Astrocyte (in vitro differentiated cells and primary cell): Measurements from ENCODE around the gene CD28. TPM values are rescaled to one million over a fixed set of nuclear protein-coding genes. Genes with fewer than 3 reads are reported as not detected.

Experiments used
- DNase-seq: peaks from one replicate; pipeline ENCODE4 v3.0.0-alpha.2; 2010; ENCODE audit warnings: low read depth
- FAIRE-seq: peaks from 2 replicates; lab custom pipeline; 2011; peaks lifted over from hg19 to GRCh38; lab: Jason Lieb, UNC
- H2AFZ ChIP-seq: 2 replicates; pipeline ENCODE4 v1.6.0; 2012; ENCODE audit warnings: low read depth, low read length, inconsistent platforms
- H3K27ac ChIP-seq: 2 replicates; pipeline ENCODE4 v1.5.1; 2011; ENCODE audit warnings: low read depth, low read length, inconsistent platforms
- H3K27me3 ChIP-seq: 2 replicates; pipeline ENCODE4 v1.6.0; 2011; ENCODE audit warnings: low read length, inconsistent platforms; ENCODE audit not compliant: insufficient read depth
- H3K36me3 ChIP-seq: 2 replicates; pipeline ENCODE4 v1.5.1; 2011; ENCODE audit warnings: low read length, inconsistent platforms; ENCODE audit not compliant: insufficient read depth
- H3K4me1 ChIP-seq: 2 replicates; pipeline ENCODE4 v1.5.1; 2011; ENCODE audit warnings: low read length, inconsistent platforms; ENCODE audit not compliant: insufficient read depth
- H3K4me2 ChIP-seq: 2 replicates; pipeline ENCODE4 v1.6.0; 2012; ENCODE audit warnings: low read length, inconsistent platforms
- H3K4me3 ChIP-seq: 2 replicates; pipeline ENCODE4 v1.5.1; 2011; ENCODE audit warnings: low read depth, mild to moderate bottlenecking, low read length, inconsistent platforms; ENCODE audit not compliant: insufficient read depth
- H3K79me2 ChIP-seq: 2 replicates; pipeline ENCODE4 v1.6.0; 2012; ENCODE audit warnings: mild to moderate bottlenecking, low read length, inconsistent platforms; ENCODE audit not compliant: insufficient read depth
- H3K9ac ChIP-seq: 2 replicates; pipeline ENCODE4 v1.6.0; 2012; ENCODE audit warnings: mild to moderate bottlenecking, low read length, inconsistent platforms
- H3K9me3 ChIP-seq: 2 replicates; pipeline ENCODE4 v1.5.1; 2012; ENCODE audit warnings: low read depth, mild to moderate bottlenecking, low read length, inconsistent platforms; ENCODE audit not compliant: insufficient read depth
- H4K20me1 ChIP-seq: 2 replicates; pipeline ENCODE4 v1.6.0; 2012; ENCODE audit warnings: low read length, inconsistent platforms; ENCODE audit not compliant: insufficient read depth
- H3K27ac Mint-ChIP-seq: one replicate; pipeline ENCODE4 v1.8.0; 2021; ENCODE audit warnings: mild to moderate bottlenecking, mixed read lengths; ENCODE audit not compliant: unreplicated experiment
- H3K27me3 Mint-ChIP-seq: one replicate; pipeline ENCODE4 v1.8.0; 2021; ENCODE audit warnings: low read depth, mixed read lengths; ENCODE audit not compliant: unreplicated experiment
- H3K36me3 Mint-ChIP-seq: one replicate; pipeline ENCODE4 v1.8.0; 2021; ENCODE audit warnings: low read depth, mixed read lengths; ENCODE audit not compliant: unreplicated experiment
- H3K4me1 Mint-ChIP-seq: one replicate; pipeline ENCODE4 v1.8.0; 2021; ENCODE audit warnings: low read depth, mixed read lengths; ENCODE audit not compliant: unreplicated experiment
- H3K4me3 Mint-ChIP-seq: one replicate; pipeline ENCODE4 v1.8.0; 2021; ENCODE audit warnings: mild to moderate bottlenecking, moderate library complexity, mixed read lengths; ENCODE audit not compliant: unreplicated experiment
- H3K9me3 Mint-ChIP-seq: one replicate; pipeline ENCODE4 v1.8.0; 2021; ENCODE audit warnings: mild to moderate bottlenecking, mixed read lengths; ENCODE audit not compliant: unreplicated experiment
- CTCF ChIP-seq: IDR thresholded peaks from 2 replicates; pipeline ENCODE4 v1.5.1; 2011; ENCODE audit warnings: low read depth, mild to moderate bottlenecking, inconsistent platforms, low read length, moderate library complexity; ENCODE audit not compliant: insufficient read depth
- EZH2 ChIP-seq: IDR thresholded peaks from 2 replicates; pipeline ENCODE4 v1.6.1; 2012; ENCODE audit warnings: mild to moderate bottlenecking, low read length, inconsistent platforms; ENCODE audit not compliant: insufficient read depth
- total RNA-seq: library from RNA; stranded (reverse); gene quantifications from 2 replicates; pipeline ENCODE4 v1.2.1, GENCODE V29; 2021

The CD28 gene
- total RNA-seq, 1 donor from 2014 or later = not detected

- H3K4me3 ChIP-seq = no peak overlapping the region
- H3K79me2 ChIP-seq = no peaks in the 10 kb centered on the region
- Mint-ChIP-seq H3K36me3 (peaks cover 2% of the 10 kb centered on the region), H3K27me3 (no peaks in the 10 kb centered on the region), H3K9me3 (peaks cover 3% of the 10 kb centered on the region), H3K4me3 (no peak overlapping the region), H3K4me1 (peaks cover 15% of the 10 kb centered on the region), H3K27ac (no peak overlapping the region)
- H3K27ac ChIP-seq = no peak overlapping the region
- H4K20me1 ChIP-seq = no peaks in the 10 kb centered on the region
- peaks cover 16% of the 10 kb centered on the region for H3K4me1 ChIP-seq
- H3K9ac ChIP-seq = no peak overlapping the region
- H3K9me3 ChIP-seq = no peaks in the 10 kb centered on the region
- H3K4me2 ChIP-seq = no peak overlapping the region
- FAIRE-seq (no peak), DNase-seq (no peak)
- TF ChIP-seq EZH2 = no peak
- no peaks in the 10 kb centered on the region for H3K27me3 ChIP-seq
- no peaks in the 10 kb centered on the region for H3K36me3 ChIP-seq
- no peak overlapping the region for H2AFZ ChIP-seq
These were observed 38.8 kb downstream of the CD28 start for GRCh38 chr2:203745267-203745666.

GRCh38 chr2:203748331-203749126, 42.1 kb downstream of the CD28 start:
- Histone ChIP-seq H3K9ac (no peak overlapping the region), H3K27me3 (no peaks in the 10 kb centered on the region), H3K36me3 (no peaks in the 10 kb centered on the region), H3K4me3 (no peak overlapping the region), H3K4me2 (no peak overlapping the region), H4K20me1 (no peaks in the 10 kb centered on the region), H3K79me2 (no peaks in the 10 kb centered on the region), H3K27ac (no peak overlapping the region), H3K4me1 (peaks cover 5% of the 10 kb centered on the region), H3K9me3 (no peaks in the 10 kb centered on the region), H2AFZ (no peak overlapping the region)
- peaks cover 3% of the 10 kb centered on the region for H3K9me3 Mint-ChIP-seq
- H3K27ac Mint-ChIP-seq = no peak overlapping the region
- DNase-seq (no peak), FAIRE-seq (no peak)
- H3K4me3 Mint-ChIP-seq = no peak overlapping the region
- no peaks in the 10 kb centered on the region for H3K27me3 Mint-ChIP-seq
- H3K4me1 Mint-ChIP-seq = peaks cover 6% of the 10 kb centered on the region
- peaks cover 2% of the 10 kb centered on the region for H3K36me3 Mint-ChIP-seq
- TF ChIP-seq CTCF (no peak), EZH2 (no peak)

GRCh38 chr2:203750346-203751068, 44.1 kb downstream of the CD28 start:
- Histone ChIP-seq H3K9me3 (no peaks in the 10 kb centered on the region), H3K4me3 (no peak overlapping the region), H3K4me1 (no peaks in the 10 kb centered on the region), H3K9ac (no peak overlapping the region), H3K27me3 (no peaks in the 10 kb centered on the region), H3K27ac (no peak overlapping the region), H2AFZ (no peak overlapping the region), H3K4me2 (no peak overlapping the region), H4K20me1 (no peaks in the 10 kb centered on the region), H3K79me2 (no peaks in the 10 kb centered on the region), H3K36me3 (no peaks in the 10 kb centered on the region)
- FAIRE-seq = no peak
- H3K4me3 Mint-ChIP-seq = no peak overlapping the region
- no peak for DNase-seq
- no peaks in the 10 kb centered on the region for H3K9me3 Mint-ChIP-seq
- no peaks in the 10 kb centered on the region for H3K27me3 Mint-ChIP-seq
- H3K27ac Mint-ChIP-seq = no peak overlapping the region
- no peaks in the 10 kb centered on the region for H3K36me3 Mint-ChIP-seq
- TF ChIP-seq CTCF (no peak), EZH2 (no peak)
- no peaks in the 10 kb centered on the region for H3K4me1 Mint-ChIP-seq
